SK-N-SH (cell line): Measurements from ENCODE around the gene SHB.

Experiments
- EP300 ChIP-seq, 2 experiments: IDR thresholded peaks; 2 replicates each; pipeline versions ENCODE4 v1.4.0 to v1.6.1; 2012; ENCODE audit warnings: borderline replicate concordance in 1 of 2, low read depth in 1 of 2, low read length in 1 of 2
- EZH2phosphoT487 ChIP-seq: fragments of 200-600 bp; sonication (generic); IDR thresholded peaks from 2 replicates; pipeline ENCODE4 v1.6.1; 2017; ENCODE audit warnings: low read depth, mixed run types, mild to moderate bottlenecking, antibody characterized with exemption, moderate library complexity, borderline replicate concordance
- GABPA ChIP-seq: IDR thresholded peaks from 2 replicates; pipeline ENCODE4 v1.4.0; 2012; ENCODE audit warnings: low read depth, mild to moderate bottlenecking
- NRF1 ChIP-seq: IDR thresholded peaks from 2 replicates; pipeline ENCODE4 v1.6.1; 2012; ENCODE audit warnings: low read depth, mild to moderate bottlenecking, low read length
- RAD21 ChIP-seq: IDR thresholded peaks from 2 replicates; pipeline ENCODE4 v1.6.1; 2012; ENCODE audit warnings: mild to moderate bottlenecking, low read length
- TEAD4 ChIP-seq: IDR thresholded peaks from 2 replicates; pipeline ENCODE4 v1.4.0; 2012; ENCODE audit warnings: mild to moderate bottlenecking, borderline replicate concordance; ENCODE audit not compliant: insufficient read depth
- YY1 ChIP-seq: IDR thresholded peaks from 2 replicates; pipeline ENCODE4 v1.4.0; 2012; ENCODE audit warnings: low read depth, mild to moderate bottlenecking
- TF ChIP-seq, protein P1 (sequence below): fragments of 200-600 bp; sonication (generic); IDR thresholded peaks from 2 replicates; pipeline ENCODE4 v1.6.1; 2017; ENCODE audit warnings: antibody characterized with exemption, mild to moderate bottlenecking, moderate library complexity
- TF ChIP-seq, protein P2 (sequence below): IDR thresholded peaks from 2 replicates; pipeline ENCODE4 v1.4.0; 2012; ENCODE audit warnings: low read depth
- TF ChIP-seq, protein P3 (sequence below): IDR thresholded peaks from 2 replicates; pipeline ENCODE4 v1.6.1; 2012; ENCODE audit warnings: mild to moderate bottlenecking, low read depth, low read length, moderate library complexity
- TF ChIP-seq, protein P4 (sequence below): fragments of 150-350 bp; IDR thresholded peaks from 2 replicates; pipeline ENCODE4 v1.6.1; 2016; ENCODE audit warnings: mild to moderate bottlenecking, low read depth, low read length
- TF ChIP-seq, protein P5 (sequence below): IDR thresholded peaks from 2 replicates; pipeline ENCODE4; 2012

DNA sequence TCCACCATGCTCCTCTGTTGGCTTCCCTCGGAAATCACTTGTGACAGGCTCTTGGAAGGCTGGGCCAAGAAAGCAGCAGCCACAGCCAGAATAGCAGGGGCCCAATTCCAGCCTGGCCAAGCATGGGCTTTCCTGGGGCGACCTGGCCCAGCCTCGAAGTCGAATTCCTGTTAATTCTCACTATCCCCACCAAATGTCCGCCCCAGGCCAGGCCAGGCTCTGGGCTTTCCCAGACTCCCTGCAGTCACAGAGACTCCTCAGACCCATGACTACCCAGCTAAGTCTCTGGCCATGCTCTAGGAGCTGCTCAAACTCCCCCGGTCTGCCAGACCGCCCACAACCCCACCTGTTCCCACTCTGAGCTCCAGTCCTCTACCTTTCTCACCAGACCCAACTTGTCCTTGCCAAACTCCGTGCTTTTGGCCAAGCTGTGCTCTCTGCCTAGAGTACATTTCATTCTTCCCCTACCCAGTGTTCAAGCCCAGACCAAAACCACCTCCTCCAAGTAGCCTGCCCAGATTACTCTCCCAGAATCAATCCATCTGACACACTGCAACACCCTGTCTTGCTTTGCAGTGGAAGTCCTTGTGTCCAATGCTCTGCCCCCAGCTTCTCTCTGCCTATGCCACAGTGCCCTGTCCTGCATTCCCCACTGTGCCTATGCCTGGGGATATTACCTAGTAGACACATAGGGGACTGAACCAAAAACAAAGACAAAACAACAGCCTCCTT, 26.2 kb downstream of the SHB start:
- TF ChIP-seq EZH2phosphoT487 (no peak), YY1 (no peak), RAD21 (no peak), TEAD4 (no peak), GABPA (no peak), NRF1 (no peak), EP300 (IDR thresholded peaks at IDR 0.05; ENCODE audit: borderline replicate concordance in 1 of 2, low read depth in 1 of 2, low read length in 1 of 2) (no peak)
- TF ChIP-seq, protein P1, sequence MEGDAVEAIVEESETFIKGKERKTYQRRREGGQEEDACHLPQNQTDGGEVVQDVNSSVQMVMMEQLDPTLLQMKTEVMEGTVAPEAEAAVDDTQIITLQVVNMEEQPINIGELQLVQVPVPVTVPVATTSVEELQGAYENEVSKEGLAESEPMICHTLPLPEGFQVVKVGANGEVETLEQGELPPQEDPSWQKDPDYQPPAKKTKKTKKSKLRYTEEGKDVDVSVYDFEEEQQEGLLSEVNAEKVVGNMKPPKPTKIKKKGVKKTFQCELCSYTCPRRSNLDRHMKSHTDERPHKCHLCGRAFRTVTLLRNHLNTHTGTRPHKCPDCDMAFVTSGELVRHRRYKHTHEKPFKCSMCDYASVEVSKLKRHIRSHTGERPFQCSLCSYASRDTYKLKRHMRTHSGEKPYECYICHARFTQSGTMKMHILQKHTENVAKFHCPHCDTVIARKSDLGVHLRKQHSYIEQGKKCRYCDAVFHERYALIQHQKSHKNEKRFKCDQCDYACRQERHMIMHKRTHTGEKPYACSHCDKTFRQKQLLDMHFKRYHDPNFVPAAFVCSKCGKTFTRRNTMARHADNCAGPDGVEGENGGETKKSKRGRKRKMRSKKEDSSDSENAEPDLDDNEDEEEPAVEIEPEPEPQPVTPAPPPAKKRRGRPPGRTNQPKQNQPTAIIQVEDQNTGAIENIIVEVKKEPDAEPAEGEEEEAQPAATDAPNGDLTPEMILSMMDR = no peak
- TF ChIP-seq, protein P2, sequence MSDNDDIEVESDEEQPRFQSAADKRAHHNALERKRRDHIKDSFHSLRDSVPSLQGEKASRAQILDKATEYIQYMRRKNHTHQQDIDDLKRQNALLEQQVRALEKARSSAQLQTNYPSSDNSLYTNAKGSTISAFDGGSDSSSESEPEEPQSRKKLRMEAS = no peak
- TF ChIP-seq, protein P3, sequence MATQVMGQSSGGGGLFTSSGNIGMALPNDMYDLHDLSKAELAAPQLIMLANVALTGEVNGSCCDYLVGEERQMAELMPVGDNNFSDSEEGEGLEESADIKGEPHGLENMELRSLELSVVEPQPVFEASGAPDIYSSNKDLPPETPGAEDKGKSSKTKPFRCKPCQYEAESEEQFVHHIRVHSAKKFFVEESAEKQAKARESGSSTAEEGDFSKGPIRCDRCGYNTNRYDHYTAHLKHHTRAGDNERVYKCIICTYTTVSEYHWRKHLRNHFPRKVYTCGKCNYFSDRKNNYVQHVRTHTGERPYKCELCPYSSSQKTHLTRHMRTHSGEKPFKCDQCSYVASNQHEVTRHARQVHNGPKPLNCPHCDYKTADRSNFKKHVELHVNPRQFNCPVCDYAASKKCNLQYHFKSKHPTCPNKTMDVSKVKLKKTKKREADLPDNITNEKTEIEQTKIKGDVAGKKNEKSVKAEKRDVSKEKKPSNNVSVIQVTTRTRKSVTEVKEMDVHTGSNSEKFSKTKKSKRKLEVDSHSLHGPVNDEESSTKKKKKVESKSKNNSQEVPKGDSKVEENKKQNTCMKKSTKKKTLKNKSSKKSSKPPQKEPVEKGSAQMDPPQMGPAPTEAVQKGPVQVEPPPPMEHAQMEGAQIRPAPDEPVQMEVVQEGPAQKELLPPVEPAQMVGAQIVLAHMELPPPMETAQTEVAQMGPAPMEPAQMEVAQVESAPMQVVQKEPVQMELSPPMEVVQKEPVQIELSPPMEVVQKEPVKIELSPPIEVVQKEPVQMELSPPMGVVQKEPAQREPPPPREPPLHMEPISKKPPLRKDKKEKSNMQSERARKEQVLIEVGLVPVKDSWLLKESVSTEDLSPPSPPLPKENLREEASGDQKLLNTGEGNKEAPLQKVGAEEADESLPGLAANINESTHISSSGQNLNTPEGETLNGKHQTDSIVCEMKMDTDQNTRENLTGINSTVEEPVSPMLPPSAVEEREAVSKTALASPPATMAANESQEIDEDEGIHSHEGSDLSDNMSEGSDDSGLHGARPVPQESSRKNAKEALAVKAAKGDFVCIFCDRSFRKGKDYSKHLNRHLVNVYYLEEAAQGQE = no peak
- TF ChIP-seq, protein P4, sequence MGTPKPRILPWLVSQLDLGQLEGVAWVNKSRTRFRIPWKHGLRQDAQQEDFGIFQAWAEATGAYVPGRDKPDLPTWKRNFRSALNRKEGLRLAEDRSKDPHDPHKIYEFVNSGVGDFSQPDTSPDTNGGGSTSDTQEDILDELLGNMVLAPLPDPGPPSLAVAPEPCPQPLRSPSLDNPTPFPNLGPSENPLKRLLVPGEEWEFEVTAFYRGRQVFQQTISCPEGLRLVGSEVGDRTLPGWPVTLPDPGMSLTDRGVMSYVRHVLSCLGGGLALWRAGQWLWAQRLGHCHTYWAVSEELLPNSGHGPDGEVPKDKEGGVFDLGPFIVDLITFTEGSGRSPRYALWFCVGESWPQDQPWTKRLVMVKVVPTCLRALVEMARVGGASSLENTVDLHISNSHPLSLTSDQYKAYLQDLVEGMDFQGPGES = no peak
- TF ChIP-seq, protein P5, sequence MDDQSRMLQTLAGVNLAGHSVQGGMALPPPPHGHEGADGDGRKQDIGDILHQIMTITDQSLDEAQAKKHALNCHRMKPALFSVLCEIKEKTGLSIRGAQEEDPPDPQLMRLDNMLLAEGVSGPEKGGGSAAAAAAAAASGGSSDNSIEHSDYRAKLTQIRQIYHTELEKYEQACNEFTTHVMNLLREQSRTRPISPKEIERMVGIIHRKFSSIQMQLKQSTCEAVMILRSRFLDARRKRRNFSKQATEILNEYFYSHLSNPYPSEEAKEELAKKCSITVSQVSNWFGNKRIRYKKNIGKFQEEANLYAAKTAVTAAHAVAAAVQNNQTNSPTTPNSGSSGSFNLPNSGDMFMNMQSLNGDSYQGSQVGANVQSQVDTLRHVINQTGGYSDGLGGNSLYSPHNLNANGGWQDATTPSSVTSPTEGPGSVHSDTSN = no peak
